Endothelial cell of umbilical vein (primary cell): ENCODE measurements around the gene PAEP. TPM values are rescaled to one million over a fixed set of nuclear protein-coding genes. Genes with fewer than 3 reads are reported as not detected.
"Not testable (repeated sequence)": the region's sequence is repeated elsewhere in the genome, so short reads cannot be mapped to it uniquely, and the experiment has no call there.

Source experiments
- BruUV-seq: library from RNA; stranded (reverse); fragments of 400-500 nt; replicated peaks from 2 replicates; lab custom pipeline; 2021; lab: Mats Ljungman, UMichigan
- CTCF ChIA-PET: fragments of 300-600, 350-600 bp; sonication (Branson Sonifier 250); formaldehyde crosslinking; loops from one replicate; lab custom pipeline; 2021; ENCODE audit warnings: antibody characterized with exemption, inconsistent platforms; lab: Charles Lee
- POLR2A ChIA-PET: fragments of 300-600, 350-600 bp; sonication (Branson Sonifier 250); formaldehyde crosslinking; loops from one replicate; lab custom pipeline; 2021; ENCODE audit warnings: antibody characterized with exemption, inconsistent platforms; lab: Charles Lee
- DNase-seq: peaks from one replicate; pipeline ENCODE4 v3.0.0-alpha.2; 2011; ENCODE audit warnings: low read depth, low spot score
- FAIRE-seq: peaks from 2 replicates; lab custom pipeline; 2011; peaks lifted over from hg19 to GRCh38; lab: Jason Lieb, UNC
- H2AFZ ChIP-seq: 2 replicates; pipeline ENCODE4 v1.6.0; 2012; ENCODE audit warnings: low read depth, low read length, control low read depth, inconsistent platforms
- H3K27ac ChIP-seq: 2 replicates; pipeline ENCODE4 v1.5.1; 2011; ENCODE audit warnings: low read depth, mild to moderate bottlenecking, control low read depth, low read length, moderate library complexity; ENCODE audit not compliant: insufficient read depth
- H3K27me3 ChIP-seq, 2 experiments: 2 replicates each; pipeline versions ENCODE4 v1.6.0 to v1.6.1; 2011; ENCODE audit warnings: low read length in 2 of 2, mixed read lengths in 1 of 2; ENCODE audit not compliant: control insufficient read depth in 2 of 2, insufficient read depth in 2 of 2
- H3K36me3 ChIP-seq, 2 experiments: 2 replicates in 1 of 2; 3 replicates in 1 of 2; pipeline ENCODE4 v1.5.1; 2011; ENCODE audit warnings: low read length in 2 of 2, mild to moderate bottlenecking in 1 of 2, moderate library complexity in 1 of 2; ENCODE audit not compliant: control insufficient read depth in 2 of 2, insufficient read depth in 2 of 2; ENCODE audit errors: extremely low read depth in 1 of 2
- H3K4me1 ChIP-seq: 3 replicates; pipeline ENCODE4 v1.5.1; 2011; ENCODE audit warnings: mild to moderate bottlenecking, low read length; ENCODE audit not compliant: control insufficient read depth, insufficient read depth; ENCODE audit errors: extremely low read depth
- H3K4me2 ChIP-seq: 2 replicates; pipeline ENCODE4 v1.6.1; 2011; ENCODE audit warnings: low read length, control low read depth, mixed read lengths; ENCODE audit not compliant: insufficient read depth
- H3K4me3 ChIP-seq, 3 experiments: fragments of 200-600 bp in 1 of 3; sonication (generic), shearing (Covaris generic) in 1 of 3; replicated peaks in 1 of 3; 2 replicates each; pipeline ENCODE4 v1.5.1; 2011 to 2016; ENCODE audit warnings: control low read depth in 3 of 3, low read length in 3 of 3, mild to moderate bottlenecking in 2 of 3, inconsistent platforms in 1 of 3, low read depth in 1 of 3, moderate library complexity in 1 of 3; ENCODE audit not compliant: insufficient read depth in 1 of 3
- H3K79me2 ChIP-seq: 2 replicates; pipeline ENCODE4 v1.6.0; 2012; ENCODE audit warnings: low read length, inconsistent platforms; ENCODE audit not compliant: control insufficient read depth, insufficient read depth
- H3K9ac ChIP-seq: replicated peaks from 2 replicates; pipeline ENCODE3; 2011; ENCODE audit warnings: low read length, control low read depth; ENCODE audit not compliant: insufficient read depth; ENCODE audit errors: extremely low read depth
- H3K9me1 ChIP-seq: replicated peaks from 3 replicates; pipeline ENCODE4 v1.6.0; 2011; ENCODE audit warnings: mild to moderate bottlenecking, low read length; ENCODE audit not compliant: control insufficient read depth, insufficient read depth; ENCODE audit errors: extremely low read depth
- H3K9me3 ChIP-seq: replicated peaks from 2 replicates; pipeline ENCODE4 v1.5.1; 2012; ENCODE audit warnings: low read length, inconsistent platforms; ENCODE audit not compliant: control insufficient read depth, insufficient read depth
- H4K20me1 ChIP-seq: replicated peaks from 2 replicates; pipeline ENCODE3; 2011; ENCODE audit warnings: mild to moderate bottlenecking, low read length; ENCODE audit not compliant: control insufficient read depth, insufficient read depth; ENCODE audit errors: extremely low read depth
- EZH2 ChIP-seq: IDR thresholded peaks from 2 replicates; pipeline ENCODE4 v1.6.1; 2012; ENCODE audit warnings: borderline replicate concordance, low read depth, mild to moderate bottlenecking, moderate library complexity, low read length, inconsistent platforms; ENCODE audit not compliant: severe bottlenecking
- GATA2 ChIP-seq: IDR thresholded peaks from 2 replicates; pipeline ENCODE4 v1.7.0; 2011; ENCODE audit warnings: low read depth, mild to moderate bottlenecking, moderate library complexity, mixed read lengths, low read length; ENCODE audit not compliant: insufficient read length, insufficient read depth
- dilution Hi-C: fragments of 300-500 bp; cut with MboI; formaldehyde crosslinking; loops from one replicate; pipeline ENCODE4 v1.15.0; 2019; ENCODE audit warnings: low sequenced_read_pairs; ENCODE audit not compliant: extremely low pct_ligation_motif_present
- intact Hi-C: fragments of 100-400 bp; cut with micrococcal nuclease; formaldehyde crosslinking; loops from one replicate; pipeline ENCODE4 v1.10.0; 2022
- polyA plus RNA-seq, 4 experiments: library from polyadenylated mRNA; depleted of rRNA in 3 of 4; stranded (reverse) in 3 of 4; unstranded in 1 of 4; fragments of >200 nt; gene quantifications; 2 replicates each; pipeline versions ENCODE4 v1.2.1 to v1.2.3, GENCODE V29; 2011 to 2012; ENCODE audit warnings: missing spikeins in 1 of 4
- total RNA-seq: library from RNA; stranded (reverse); gene quantifications from 2 replicates; pipeline ENCODE4 v1.2.3, GENCODE V29; 2021

The PAEP gene
- total and polyA plus RNA-seq, 2 donors (not counting 3 experiments of a cell fraction or from before 2014, with no cell fraction given): not detected

- FAIRE-seq (no peak), DNase-seq (no peak)
- peaks cover 2 to 3% of the 10 kb centered on the region in 2 experiments for H3K27me3 ChIP-seq
- CTCF ChIA-PET: no interaction called here
- POLR2A ChIA-PET: no interaction called here
- intact Hi-C loops: no loop called here
- no peaks in the 10 kb centered on the region for H3K9me3 ChIP-seq
- no peaks in the 10 kb centered on the region for H3K9me1 ChIP-seq
- H4K20me1 ChIP-seq: no peaks in the 10 kb centered on the region
- TF ChIP-seq GATA2: no peak
- TF ChIP-seq EZH2: no peak
- dilution Hi-C loops: no loop called here
- H3K9ac ChIP-seq: no peak overlapping the region
- no peaks in the 10 kb centered on the region for H3K4me1 ChIP-seq
- no peak overlapping the region for H3K4me3 ChIP-seq
- H2AFZ ChIP-seq: no peak overlapping the region
- no peaks in the 10 kb centered on the region for H3K79me2 ChIP-seq
- H3K4me2 ChIP-seq: no peak overlapping the region
- no peaks in the 10 kb centered on the region for H3K36me3 ChIP-seq
- no TSS peak for BruUV-seq
- no peak overlapping the region for H3K27ac ChIP-seq
Measured at GRCh38 chr9:135544981-135545635, 16.4 kb upstream of the PAEP start.

- CTCF ChIA-PET, H3K79me2 ChIP-seq, intact Hi-C loops, H3K4me3 ChIP-seq, H3K36me3 ChIP-seq, H3K9me1 ChIP-seq, H3K27me3 ChIP-seq, dilution Hi-C loops, H3K4me1 ChIP-seq, H4K20me1 ChIP-seq, DNase-seq, H3K9ac ChIP-seq, POLR2A ChIA-PET, H2AFZ ChIP-seq, H3K27ac ChIP-seq, H3K9me3 ChIP-seq, BruUV-seq, H3K4me2 ChIP-seq: not testable (repeated sequence)
- peak; percentile 18 for FAIRE-seq
Measured at GRCh38 chr9:135545646-135546176, 15.8 kb upstream of the PAEP start, which contains the start of gene OBP2A. Gene OBP2A (plus strand): TSS chr9:135546126. CDS start chr9:135546181, 55 bp downstream.

- H3K9me3 ChIP-seq, FAIRE-seq, H3K9me1 ChIP-seq, H3K36me3 ChIP-seq, H3K27me3 ChIP-seq, H3K27ac ChIP-seq, H3K9ac ChIP-seq, H4K20me1 ChIP-seq, H3K79me2 ChIP-seq, intact Hi-C loops, POLR2A ChIA-PET, dilution Hi-C loops, H2AFZ ChIP-seq, CTCF ChIA-PET, BruUV-seq, H3K4me1 ChIP-seq, H3K4me3 ChIP-seq, H3K4me2 ChIP-seq, DNase-seq: not testable (repeated sequence)
Measured at GRCh38 chr9:135546792-135547617, 14.6 kb upstream of the PAEP start.
